ENCODE results near the gene TRO. TPM values are rescaled to one million over a fixed set of nuclear protein-coding genes. Genes with fewer than 3 reads are reported as not detected.

The TRO gene
- total RNA-seq, 1 donor: 22.4 TPM

DNA sequence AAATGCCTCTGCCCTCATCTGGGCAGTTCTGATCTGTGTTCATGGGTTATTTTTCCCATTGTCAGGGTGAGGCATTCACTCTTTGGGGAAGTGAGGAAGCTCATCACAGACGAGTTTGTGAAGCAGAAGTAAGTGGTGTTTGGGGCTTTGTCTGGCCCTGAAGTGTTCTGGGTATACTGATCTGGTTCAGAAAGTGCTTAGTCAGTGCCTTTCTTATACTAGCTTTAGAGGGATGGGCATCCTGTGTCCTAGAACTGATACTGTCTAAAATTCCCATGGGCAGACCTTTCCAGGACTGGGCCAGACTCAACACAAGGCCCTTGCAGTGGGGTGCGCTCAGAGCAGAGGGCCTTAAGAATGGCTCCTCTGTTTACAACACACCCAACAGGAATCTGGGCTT is 6.4 kb downstream of the TRO start:
- Histone ChIP-seq H3K27ac (ENCODE audit: low read depth, low read length) (no peak overlapping the region), H3K27me3 (ENCODE audit: insufficient read depth, low read length) (no peaks in the 10 kb centered on the region), H3K4me3 (ENCODE audit: insufficient read depth, low read length) (no peak overlapping the region), H3K4me1 (ENCODE audit: insufficient read depth, low read length) (no peaks in the 10 kb centered on the region), H2AFZ (ENCODE audit: low read length) (no peak overlapping the region), H3K4me2 (ENCODE audit: insufficient read depth, low read length) (no peak overlapping the region), H4K20me1 (ENCODE audit: insufficient read depth, low read length) (no peaks in the 10 kb centered on the region), H3K79me2 (ENCODE audit: insufficient read depth, low read length) (no peaks in the 10 kb centered on the region), H3K9me3 (ENCODE audit: low read depth, low read length) (no peaks in the 10 kb centered on the region), H3K36me3 (ENCODE audit: insufficient read depth, low read length) (peaks cover 5% of the 10 kb centered on the region)
- DNase-seq (ENCODE audit: insufficient read length, low spot score, missing footprints): no peak
- TF ChIP-seq, protein P1, sequence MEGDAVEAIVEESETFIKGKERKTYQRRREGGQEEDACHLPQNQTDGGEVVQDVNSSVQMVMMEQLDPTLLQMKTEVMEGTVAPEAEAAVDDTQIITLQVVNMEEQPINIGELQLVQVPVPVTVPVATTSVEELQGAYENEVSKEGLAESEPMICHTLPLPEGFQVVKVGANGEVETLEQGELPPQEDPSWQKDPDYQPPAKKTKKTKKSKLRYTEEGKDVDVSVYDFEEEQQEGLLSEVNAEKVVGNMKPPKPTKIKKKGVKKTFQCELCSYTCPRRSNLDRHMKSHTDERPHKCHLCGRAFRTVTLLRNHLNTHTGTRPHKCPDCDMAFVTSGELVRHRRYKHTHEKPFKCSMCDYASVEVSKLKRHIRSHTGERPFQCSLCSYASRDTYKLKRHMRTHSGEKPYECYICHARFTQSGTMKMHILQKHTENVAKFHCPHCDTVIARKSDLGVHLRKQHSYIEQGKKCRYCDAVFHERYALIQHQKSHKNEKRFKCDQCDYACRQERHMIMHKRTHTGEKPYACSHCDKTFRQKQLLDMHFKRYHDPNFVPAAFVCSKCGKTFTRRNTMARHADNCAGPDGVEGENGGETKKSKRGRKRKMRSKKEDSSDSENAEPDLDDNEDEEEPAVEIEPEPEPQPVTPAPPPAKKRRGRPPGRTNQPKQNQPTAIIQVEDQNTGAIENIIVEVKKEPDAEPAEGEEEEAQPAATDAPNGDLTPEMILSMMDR (IDR thresholded peaks at IDR 0.05; ENCODE audit: extremely low read depth, low read depth, low read length): no peak

DNA sequence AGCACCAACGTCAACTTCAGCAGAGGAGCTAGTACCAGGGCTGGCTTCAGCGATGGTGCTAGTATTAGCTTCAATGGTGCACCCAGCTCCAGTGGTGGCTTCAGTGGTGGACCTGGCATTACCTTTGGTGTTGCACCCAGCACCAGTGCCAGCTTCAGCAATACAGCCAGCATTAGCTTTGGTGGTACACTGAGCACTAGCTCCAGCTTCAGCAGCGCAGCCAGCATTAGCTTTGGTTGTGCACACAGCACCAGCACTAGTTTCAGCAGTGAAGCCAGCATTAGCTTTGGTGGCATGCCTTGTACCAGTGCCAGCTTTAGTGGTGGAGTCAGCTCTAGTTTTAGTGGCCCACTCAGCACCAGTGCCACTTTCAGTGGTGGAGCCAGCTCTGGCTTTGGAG is 8.3 kb downstream of the TRO start:
- H3K79me2 ChIP-seq (ENCODE audit: insufficient read depth, low read length): no peaks in the 10 kb centered on the region
- no peak overlapping the region for H3K27ac ChIP-seq (ENCODE audit: low read depth, low read length)
- H3K4me3 ChIP-seq (ENCODE audit: insufficient read depth, low read length): no peak overlapping the region
- H3K4me2 ChIP-seq (ENCODE audit: insufficient read depth, low read length): no peak overlapping the region
- no peaks in the 10 kb centered on the region for H4K20me1 ChIP-seq (ENCODE audit: insufficient read depth, low read length)
- peaks cover 2% of the 10 kb centered on the region for H3K36me3 ChIP-seq (ENCODE audit: insufficient read depth, low read length)
- no peaks in the 10 kb centered on the region for H3K4me1 ChIP-seq (ENCODE audit: insufficient read depth, low read length)
- H2AFZ ChIP-seq (ENCODE audit: low read length): no peak overlapping the region
- TF ChIP-seq, protein P1 (IDR thresholded peaks at IDR 0.05; ENCODE audit: extremely low read depth, low read depth, low read length): no peak
- H3K9me3 ChIP-seq (ENCODE audit: low read depth, low read length): no peaks in the 10 kb centered on the region
- H3K27me3 ChIP-seq (ENCODE audit: insufficient read depth, low read length): no peaks in the 10 kb centered on the region
- no peak for DNase-seq (ENCODE audit: insufficient read length, low spot score, missing footprints)

GRCh38 chrX:54930291-54931049 is 9.8 kb downstream of the TRO start:
- DNase-seq (ENCODE audit: insufficient read length, low spot score, missing footprints): no peak
- TF ChIP-seq, protein P1 (IDR thresholded peaks at IDR 0.05; ENCODE audit: extremely low read depth, low read depth, low read length): no peak

GRCh38 chrX:54931107-54931506 is 10.5 kb downstream of the TRO start:
- TF ChIP-seq, protein P1 (IDR thresholded peaks at IDR 0.05; ENCODE audit: extremely low read depth, low read depth, low read length): no peak
- Histone ChIP-seq H3K27ac (ENCODE audit: low read depth, low read length) (no peak overlapping the region), H3K36me3 (ENCODE audit: insufficient read depth, low read length) (no peaks in the 10 kb centered on the region), H3K4me1 (ENCODE audit: insufficient read depth, low read length) (no peaks in the 10 kb centered on the region), H4K20me1 (ENCODE audit: insufficient read depth, low read length) (no peaks in the 10 kb centered on the region), H3K27me3 (ENCODE audit: insufficient read depth, low read length) (no peaks in the 10 kb centered on the region), H3K4me3 (ENCODE audit: insufficient read depth, low read length) (no peak overlapping the region), H3K9me3 (ENCODE audit: low read depth, low read length) (no peaks in the 10 kb centered on the region), H2AFZ (ENCODE audit: low read length) (no peak overlapping the region), H3K79me2 (ENCODE audit: insufficient read depth, low read length) (no peaks in the 10 kb centered on the region), H3K4me2 (ENCODE audit: insufficient read depth, low read length) (no peak overlapping the region)
- no peak for DNase-seq (ENCODE audit: insufficient read length, low spot score, missing footprints)

More at GRCh38 chrX:54930291-54931049, 9.8 kb downstream of the TRO start:
- no peaks in the 10 kb centered on the region for H3K36me3 ChIP-seq (ENCODE audit: insufficient read depth, low read length)
- H3K27ac ChIP-seq (ENCODE audit: low read depth, low read length): no peak overlapping the region
- no peaks in the 10 kb centered on the region for H3K9me3 ChIP-seq (ENCODE audit: low read depth, low read length)
- H3K4me2 ChIP-seq (ENCODE audit: insufficient read depth, low read length): no peak overlapping the region
- H4K20me1 ChIP-seq (ENCODE audit: insufficient read depth, low read length): no peaks in the 10 kb centered on the region
- H3K27me3 ChIP-seq (ENCODE audit: insufficient read depth, low read length): no peaks in the 10 kb centered on the region
- no peak overlapping the region for H2AFZ ChIP-seq (ENCODE audit: low read length)
- no peaks in the 10 kb centered on the region for H3K4me1 ChIP-seq (ENCODE audit: insufficient read depth, low read length)
- no peak overlapping the region for H3K4me3 ChIP-seq (ENCODE audit: insufficient read depth, low read length)
- no peaks in the 10 kb centered on the region for H3K79me2 ChIP-seq (ENCODE audit: insufficient read depth, low read length)
